Measurements from ENCODE around the gene VPS45.

VPS45 gene

GRCh38 chr1:150168960-150169601 lies 101.5 kb downstream of the VPS45 start:
- Histone ChIP-seq H3K4me3 (replicated peaks; ENCODE audit: insufficient read depth, low read length) (no peak overlapping the region), H3K27ac (replicated peaks) (no peak overlapping the region), H3K27me3 (ENCODE audit: insufficient read depth, poor library complexity, severe bottlenecking) (no peaks in the 10 kb centered on the region)
- TF ChIP-seq CTCF (IDR thresholded peaks at IDR 0.05; ENCODE audit: insufficient read depth, low read length): peak; percentile 53
- TF ChIP-seq REST (IDR thresholded peaks at IDR 0.05; ENCODE audit: insufficient replicate concordance, low read depth): no peak
- DNase-seq (ENCODE audit: low read depth in 1 of 2, low spot score in 1 of 2): peak in 1 of 2 experiments; percentile 64

GRCh38 chr1:150171801-150172200 lies 104.2 kb downstream of the VPS45 start:
- H3K27ac ChIP-seq (replicated peaks): no peak overlapping the region
- TF ChIP-seq POLR2AphosphoS5 (IDR thresholded peaks at IDR 0.05; ENCODE audit: low read depth): no peak
- TF ChIP-seq CTCF (IDR thresholded peaks at IDR 0.05; ENCODE audit: insufficient read depth, low read length): no peak
- TF ChIP-seq GABPA (IDR thresholded peaks at IDR 0.05; ENCODE audit: low read depth): no peak
- TF ChIP-seq SPI1 (IDR thresholded peaks at IDR 0.05; ENCODE audit: borderline replicate concordance, low read depth): no peak
- TF ChIP-seq REST (IDR thresholded peaks at IDR 0.05; ENCODE audit: insufficient replicate concordance, low read depth): no peak
- DNase-seq (ENCODE audit: low read depth in 1 of 2, low spot score in 1 of 2): no peak
- H3K4me3 ChIP-seq (replicated peaks; ENCODE audit: insufficient read depth, low read length): no peak overlapping the region
- no peaks in the 10 kb centered on the region for H3K27me3 ChIP-seq (ENCODE audit: insufficient read depth, poor library complexity, severe bottlenecking)

GRCh38 chr1:150173141-150173585 lies 105.6 kb downstream of the VPS45 start:
- no peak for TF ChIP-seq POLR2AphosphoS5 (IDR thresholded peaks at IDR 0.05; ENCODE audit: low read depth)
- no peak for TF ChIP-seq REST (IDR thresholded peaks at IDR 0.05; ENCODE audit: insufficient replicate concordance, low read depth)
- Histone ChIP-seq H3K4me3 (replicated peaks; ENCODE audit: insufficient read depth, low read length) (no peak overlapping the region), H3K27ac (replicated peaks) (no peak overlapping the region), H3K27me3 (ENCODE audit: insufficient read depth, poor library complexity, severe bottlenecking) (no peaks in the 10 kb centered on the region)
- no peak for DNase-seq (ENCODE audit: low read depth in 1 of 2, low spot score in 1 of 2)
